Vagina (tissue), 2 donors: ENCODE data around the gene RNU6-7. TPM values are rescaled to one million over a fixed set of nuclear protein-coding genes. Genes with fewer than 3 reads are reported as not detected.

Experiments
- DNase-seq, 2 donors: peaks; one replicate each; pipeline ENCODE4 v3.0.0-alpha.2; 2017; ENCODE audit errors: extremely low spot score in 2 of 2
- H3K27ac ChIP-seq: fragments of 200-600 bp; sonication (generic); one replicate; pipeline ENCODE4 v1.5.1; 2019
- H3K27me3 ChIP-seq: fragments of 200-600 bp; sonication (generic); one replicate; pipeline ENCODE4 v1.5.1; 2019
- H3K36me3 ChIP-seq, 2 donors: fragments of 200-600 bp; sonication (generic); one replicate each; pipeline ENCODE4 v1.5.1; 2017 to 2019
- H3K4me1 ChIP-seq: fragments of 200-600 bp; sonication (generic); one replicate; pipeline ENCODE4 v1.5.1; 2019
- H3K4me3 ChIP-seq, 2 donors: fragments of 200-600 bp; sonication (generic); 1 replicate in 1 of 2; 2 replicates in 1 of 2; pipeline ENCODE4 v1.5.1; 2016 to 2019
- H3K9me3 ChIP-seq: fragments of 200-600 bp; sonication (generic); one replicate; pipeline ENCODE4 v1.5.1; 2019
- POLR2A ChIP-seq, 2 donors: fragments of 450-650 bp; IDR thresholded peaks; one replicate each; pipeline ENCODE4 v1.6.1; 2017; ENCODE audit warnings: antibody characterized with exemption in 2 of 2, mild to moderate bottlenecking in 2 of 2, moderate library complexity in 2 of 2
- POLR2AphosphoS5 ChIP-seq, 2 donors: sonication (generic); formaldehyde crosslinking; IDR thresholded peaks; one replicate each; pipeline ENCODE4 v1.9.0; 2017; ENCODE audit warnings: antibody characterized with exemption in 2 of 2, mild to moderate bottlenecking in 2 of 2, low read depth in 1 of 2; ENCODE audit not compliant: insufficient read depth in 1 of 2
- intact Hi-C: fragments of 100-400 bp; cut with DNase I; formaldehyde crosslinking; loops from one replicate; pipeline ENCODE4 v1.15.1; 2023
- total RNA-seq: library from RNA; depleted of rRNA; stranded (reverse); fragments of >200 nt; gene quantifications from one replicate; pipeline ENCODE4 v1.2.3, GENCODE V29; 2016
- TF ChIP-seq, protein P1 (sequence below), 3 experiments: fragments of 450-650 bp in 2 of 3; fragments of 200-600 bp in 1 of 3; sonication (generic) in 1 of 3; IDR thresholded peaks; one replicate each; pipeline ENCODE4 v1.5.1; 2017 to 2019; ENCODE audit warnings: antibody characterized with exemption in 3 of 3, mild to moderate bottlenecking in 2 of 3, moderate library complexity in 2 of 3

The RNU6-7 gene
- total RNA-seq, 1 donor from 2014 or later = not detected

DNA sequence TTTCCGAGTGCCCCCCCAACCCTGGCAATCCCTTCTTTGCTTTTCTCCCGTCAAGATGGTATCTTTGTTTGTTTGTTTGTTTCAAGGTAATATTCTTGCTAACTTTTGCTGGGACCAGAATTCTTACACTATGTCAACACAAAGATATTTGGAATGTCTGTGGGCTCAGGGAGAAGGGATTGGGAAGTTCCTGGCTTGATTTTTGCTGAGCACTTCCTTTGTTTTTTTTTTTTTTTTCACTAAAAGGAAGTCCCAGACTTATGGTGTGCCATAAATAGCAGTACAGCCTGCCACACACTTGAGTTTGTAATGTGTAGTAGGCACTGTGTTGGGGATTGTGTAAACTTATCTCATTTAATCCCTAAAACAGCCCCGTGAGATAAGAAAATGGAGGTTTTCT lies 11.2 kb upstream of the RNU6-7 start:
- DNase-seq = no peak
- H3K9me3 ChIP-seq = no peaks in the 10 kb centered on the region
- H3K27me3 ChIP-seq = no peaks in the 10 kb centered on the region
- no peak overlapping the region for H3K27ac ChIP-seq
- intact Hi-C loops = no loop called here
- TF ChIP-seq, protein P1, sequence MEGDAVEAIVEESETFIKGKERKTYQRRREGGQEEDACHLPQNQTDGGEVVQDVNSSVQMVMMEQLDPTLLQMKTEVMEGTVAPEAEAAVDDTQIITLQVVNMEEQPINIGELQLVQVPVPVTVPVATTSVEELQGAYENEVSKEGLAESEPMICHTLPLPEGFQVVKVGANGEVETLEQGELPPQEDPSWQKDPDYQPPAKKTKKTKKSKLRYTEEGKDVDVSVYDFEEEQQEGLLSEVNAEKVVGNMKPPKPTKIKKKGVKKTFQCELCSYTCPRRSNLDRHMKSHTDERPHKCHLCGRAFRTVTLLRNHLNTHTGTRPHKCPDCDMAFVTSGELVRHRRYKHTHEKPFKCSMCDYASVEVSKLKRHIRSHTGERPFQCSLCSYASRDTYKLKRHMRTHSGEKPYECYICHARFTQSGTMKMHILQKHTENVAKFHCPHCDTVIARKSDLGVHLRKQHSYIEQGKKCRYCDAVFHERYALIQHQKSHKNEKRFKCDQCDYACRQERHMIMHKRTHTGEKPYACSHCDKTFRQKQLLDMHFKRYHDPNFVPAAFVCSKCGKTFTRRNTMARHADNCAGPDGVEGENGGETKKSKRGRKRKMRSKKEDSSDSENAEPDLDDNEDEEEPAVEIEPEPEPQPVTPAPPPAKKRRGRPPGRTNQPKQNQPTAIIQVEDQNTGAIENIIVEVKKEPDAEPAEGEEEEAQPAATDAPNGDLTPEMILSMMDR (IDR thresholded peaks at IDR 0.05) = no peak
- no peak for TF ChIP-seq POLR2AphosphoS5 (IDR thresholded peaks at IDR 0.05; ENCODE audit: insufficient read depth in 1 of 2, low read depth in 1 of 2)
- no peak for TF ChIP-seq POLR2A (IDR thresholded peaks at IDR 0.05)
- H3K36me3 ChIP-seq = no peaks in the 10 kb centered on the region
- no peak overlapping the region for H3K4me3 ChIP-seq
- H3K4me1 ChIP-seq = no peaks in the 10 kb centered on the region

DNA sequence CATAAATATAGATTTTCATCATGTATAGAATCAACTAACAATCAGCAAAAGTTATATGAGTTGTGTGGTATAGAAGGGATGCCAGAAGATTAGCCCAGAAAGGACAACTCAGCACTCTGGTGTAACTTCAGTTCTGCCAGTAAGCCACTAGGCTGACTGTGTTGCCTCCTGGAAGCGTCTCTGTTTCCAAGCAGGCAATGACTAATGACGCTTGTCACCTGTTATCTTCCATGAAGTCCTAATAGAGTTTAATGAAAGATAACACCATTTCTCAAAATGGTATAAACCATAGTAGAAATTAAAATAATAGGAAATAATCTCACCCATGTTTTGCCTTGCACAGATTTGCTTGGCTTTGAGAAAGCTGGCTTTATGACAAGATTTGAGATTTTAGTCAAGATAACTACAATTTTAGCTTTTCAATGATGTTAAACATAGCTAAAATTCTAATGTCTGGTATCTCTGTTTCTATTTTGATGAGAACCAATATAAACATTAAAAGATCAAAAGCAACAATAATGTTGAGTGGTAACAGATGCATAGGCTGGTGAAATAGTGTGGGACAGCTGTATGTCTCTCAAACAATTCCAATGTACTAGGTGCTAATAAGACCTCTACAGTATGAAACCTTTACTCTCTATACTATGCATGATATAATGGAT lies 9.0 kb upstream of the RNU6-7 start:
- H3K9me3 ChIP-seq = no peaks in the 10 kb centered on the region
- H3K27me3 ChIP-seq = no peaks in the 10 kb centered on the region
- H3K4me1 ChIP-seq = no peaks in the 10 kb centered on the region
- TF ChIP-seq POLR2A (IDR thresholded peaks at IDR 0.05) = no peak
- TF ChIP-seq POLR2AphosphoS5 (IDR thresholded peaks at IDR 0.05; ENCODE audit: insufficient read depth in 1 of 2, low read depth in 1 of 2) = no peak
- TF ChIP-seq, protein P1 (IDR thresholded peaks at IDR 0.05) = no peak
- intact Hi-C loops = no loop called here
- no peak overlapping the region for H3K4me3 ChIP-seq
- no peak overlapping the region for H3K27ac ChIP-seq
- no peak for DNase-seq
- H3K36me3 ChIP-seq = no peaks in the 10 kb centered on the region

DNA sequence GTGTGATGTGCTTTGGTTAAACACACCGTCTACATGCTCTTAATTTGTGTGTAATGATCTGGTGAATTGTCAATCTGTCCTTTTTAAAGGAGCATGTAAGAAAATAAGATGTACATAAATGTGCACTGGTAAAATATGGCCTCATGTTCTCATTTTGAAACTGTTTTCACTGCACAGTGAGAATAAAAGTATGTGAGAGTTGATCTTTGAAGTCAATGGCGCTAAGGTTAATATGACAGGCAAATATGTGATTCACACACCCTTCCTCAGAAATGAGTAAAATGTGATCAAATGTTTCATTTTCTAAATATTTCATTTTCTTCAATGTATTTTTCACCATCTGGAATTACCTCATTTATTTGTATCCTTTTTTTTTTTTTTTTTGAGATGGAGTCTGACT lies 8.3 kb upstream of the RNU6-7 start:
- no peak for DNase-seq
- H3K4me1 ChIP-seq = no peaks in the 10 kb centered on the region
- H3K4me3 ChIP-seq = no peak overlapping the region
- no peak overlapping the region for H3K27ac ChIP-seq
- no peaks in the 10 kb centered on the region for H3K27me3 ChIP-seq
- TF ChIP-seq, protein P1 (IDR thresholded peaks at IDR 0.05) = no peak
- TF ChIP-seq POLR2A (IDR thresholded peaks at IDR 0.05) (no peak), POLR2AphosphoS5 (IDR thresholded peaks at IDR 0.05; ENCODE audit: insufficient read depth in 1 of 2, low read depth in 1 of 2) (no peak)
- H3K9me3 ChIP-seq = no peaks in the 10 kb centered on the region
- no peaks in the 10 kb centered on the region for H3K36me3 ChIP-seq
- intact Hi-C loops = no loop called here

DNA sequence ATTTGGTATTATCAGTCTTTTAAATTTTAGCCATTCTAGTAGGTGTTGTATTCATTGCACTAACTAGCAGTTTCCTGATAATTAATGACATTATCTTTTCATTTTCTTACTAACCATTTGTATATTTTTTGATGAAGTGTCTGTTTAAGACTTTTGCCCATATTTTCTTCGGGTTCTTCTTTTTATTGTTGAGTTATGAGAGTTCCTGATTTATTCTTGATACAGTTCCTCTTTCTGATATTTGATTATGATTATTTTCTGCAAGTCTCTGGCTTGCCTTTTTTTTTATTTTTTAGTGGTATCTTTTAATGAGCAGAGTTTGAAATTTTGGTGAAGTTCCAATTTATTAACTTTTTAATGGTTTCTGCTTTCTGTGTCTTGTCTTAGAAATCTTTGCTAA lies 6.2 kb upstream of the RNU6-7 start:
- no peak for DNase-seq
- no peaks in the 10 kb centered on the region for H3K36me3 ChIP-seq
- H3K4me1 ChIP-seq = peaks cover 2% of the 10 kb centered on the region
- no peaks in the 10 kb centered on the region for H3K27me3 ChIP-seq
- no peak for TF ChIP-seq POLR2A (IDR thresholded peaks at IDR 0.05)
- TF ChIP-seq, protein P1 (IDR thresholded peaks at IDR 0.05) = no peak
- no peak for TF ChIP-seq POLR2AphosphoS5 (IDR thresholded peaks at IDR 0.05; ENCODE audit: insufficient read depth in 1 of 2, low read depth in 1 of 2)
- H3K27ac ChIP-seq = no peak overlapping the region
- no peaks in the 10 kb centered on the region for H3K9me3 ChIP-seq
- intact Hi-C loops = no loop called here
- H3K4me3 ChIP-seq = no peak overlapping the region

DNA sequence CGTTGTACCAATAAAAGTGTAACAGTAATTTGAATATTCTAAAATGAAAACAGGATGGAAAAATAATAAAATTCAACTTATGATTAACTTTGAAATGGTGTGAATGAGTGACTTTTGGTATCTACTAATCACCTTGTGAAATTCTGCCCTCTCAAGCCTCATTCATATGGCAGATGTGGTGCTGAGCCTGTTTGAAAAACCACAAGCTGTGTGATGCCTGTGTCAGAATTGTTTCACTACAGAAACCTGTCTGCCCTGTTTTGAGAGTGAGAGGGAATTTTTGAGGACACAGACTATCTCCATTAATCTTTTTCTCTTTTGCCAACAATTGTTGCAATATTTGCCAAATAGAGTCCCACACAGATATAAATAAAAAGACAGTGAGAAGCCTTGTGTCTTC lies 3.9 kb upstream of the RNU6-7 start:
- TF ChIP-seq, protein P1 (IDR thresholded peaks at IDR 0.05) = no peak
- TF ChIP-seq POLR2AphosphoS5 (IDR thresholded peaks at IDR 0.05; ENCODE audit: insufficient read depth in 1 of 2, low read depth in 1 of 2) (no peak), POLR2A (IDR thresholded peaks at IDR 0.05) (no peak)
- no peak overlapping the region for H3K27ac ChIP-seq
- intact Hi-C loops = no loop called here

More for the DNA sequence above, 3.9 kb upstream of the RNU6-7 start:
- no peaks in the 10 kb centered on the region for H3K27me3 ChIP-seq
- no peaks in the 10 kb centered on the region for H3K36me3 ChIP-seq
- H3K9me3 ChIP-seq = no peaks in the 10 kb centered on the region
- DNase-seq = no peak
- peaks cover 15% of the 10 kb centered on the region for H3K4me1 ChIP-seq
- H3K4me3 ChIP-seq = no peak overlapping the region
